IMR-90 (cell line): ENCODE measurements around the gene NPFF. TPM values are rescaled to one million over a fixed set of nuclear protein-coding genes. Genes with fewer than 3 reads are reported as not detected.

Source experiments
- ATAC-seq: fragments of 200-7000 bp; cut with Tn5 transposase; 2 replicates; pipeline ENCODE4 v1.9.1; 2020; ENCODE audit warnings: low read depth, mild to moderate bottlenecking, moderate library complexity
- BruUV-seq: library from RNA; stranded (reverse); fragments of 400-500 nt; replicated peaks from 2 replicates; lab custom pipeline; 2021; lab: Mats Ljungman, UMichigan
- CTCF ChIA-PET: fragments of 300-600 bp; formaldehyde crosslinking; extraction: SDS; loops from one replicate; lab custom pipeline; 2021; ENCODE audit warnings: antibody characterized with exemption; lab: Yijun Ruan, JAX
- POLR2A ChIA-PET: fragments of 300-600 bp; sonication (Branson Sonifier 250); formaldehyde crosslinking; loops from one replicate; lab custom pipeline; 2022; ENCODE audit warnings: antibody characterized with exemption; ENCODE audit not compliant: unreplicated experiment; lab: Charles Lee
- DNase-seq: peaks from one replicate; pipeline ENCODE4 v3.0.0; 2013
- H2AFZ ChIP-seq: replicated peaks from 2 replicates; pipeline ENCODE3; 2013; ENCODE audit warnings: low read length, mild to moderate bottlenecking; ENCODE audit not compliant: poor library complexity
- H2AK5ac ChIP-seq: 2 replicates; pipeline ENCODE4 v1.6.1; 2013; ENCODE audit warnings: low read depth, low read length, inconsistent platforms
- H2AK9ac ChIP-seq: replicated peaks from 2 replicates; pipeline ENCODE3; 2013; ENCODE audit warnings: mild to moderate bottlenecking, low read depth, low read length, moderate library complexity; ENCODE audit not compliant: poor library complexity
- H2BK120ac ChIP-seq: 2 replicates; pipeline ENCODE4 v1.6.1; 2013; ENCODE audit warnings: low read depth, low read length, inconsistent platforms
- H2BK15ac ChIP-seq: 3 replicates; pipeline ENCODE4 v1.6.1; 2013; ENCODE audit warnings: low read depth, low read length, inconsistent platforms
- H2BK20ac ChIP-seq: 2 replicates; pipeline ENCODE4 v1.6.1; 2013; ENCODE audit warnings: low read depth, mild to moderate bottlenecking, inconsistent platforms, low read length, moderate library complexity
- H2BK5ac ChIP-seq: 2 replicates; pipeline ENCODE4 v1.6.1; 2013; ENCODE audit warnings: mild to moderate bottlenecking, low read depth, low read length, inconsistent platforms; ENCODE audit not compliant: poor library complexity, severe bottlenecking
- H3K14ac ChIP-seq: replicated peaks from 2 replicates; pipeline ENCODE4 v1.6.1; 2013; ENCODE audit warnings: low read depth, low read length, inconsistent platforms
- H3K18ac ChIP-seq: 2 replicates; pipeline ENCODE4 v1.6.1; 2013; ENCODE audit warnings: low read depth, low read length, control low read depth
- H3K23ac ChIP-seq: 2 replicates; pipeline ENCODE4 v1.6.1; 2013; ENCODE audit warnings: low read depth, low read length, inconsistent platforms
- H3K27ac ChIP-seq: 2 replicates; pipeline ENCODE4 v1.5.1; 2013; ENCODE audit warnings: mild to moderate bottlenecking, control low read depth, low read length; ENCODE audit not compliant: insufficient read depth
- H3K27me3 ChIP-seq: 2 replicates; pipeline ENCODE4 v1.6.1; 2013; ENCODE audit warnings: low read length; ENCODE audit not compliant: control insufficient read depth, insufficient read depth
- H3K36me3 ChIP-seq: 2 replicates; pipeline ENCODE4 v1.6.1; 2013; ENCODE audit warnings: low read length, mixed read lengths; ENCODE audit not compliant: control insufficient read depth, insufficient read depth
- H3K4ac ChIP-seq: 2 replicates; pipeline ENCODE4 v1.6.1; 2013; ENCODE audit warnings: low read depth, low read length, inconsistent platforms
- H3K4me1 ChIP-seq: 2 replicates; pipeline ENCODE4 v1.6.1; 2013; ENCODE audit warnings: low read length, mixed read lengths; ENCODE audit not compliant: control insufficient read depth, insufficient read depth
- H3K4me2 ChIP-seq: 2 replicates; pipeline ENCODE4 v1.6.1; 2013; ENCODE audit warnings: low read depth, mild to moderate bottlenecking, control low read depth, low read length, moderate library complexity
- H3K4me3 ChIP-seq: 2 replicates; pipeline ENCODE4 v1.5.1; 2013; ENCODE audit warnings: low read depth, mild to moderate bottlenecking, control low read depth, low read length, moderate library complexity; ENCODE audit not compliant: insufficient read depth
- H3K56ac ChIP-seq: 2 replicates; pipeline ENCODE4 v1.6.1; 2013; ENCODE audit warnings: low read length, inconsistent platforms; ENCODE audit not compliant: insufficient read depth; ENCODE audit errors: extremely low read depth
- H3K79me1 ChIP-seq, 2 experiments: 2 replicates each; pipeline ENCODE4 v1.6.1; 2013; ENCODE audit warnings: low read length in 2 of 2, inconsistent platforms in 1 of 2, low read depth in 1 of 2
- H3K9ac ChIP-seq: 2 replicates; pipeline ENCODE4 v1.6.1; 2013; ENCODE audit warnings: low read depth, low read length, control low read depth
- H3K9me1 ChIP-seq: 2 replicates; pipeline ENCODE4 v1.6.1; 2013; ENCODE audit warnings: low read length, inconsistent platforms; ENCODE audit not compliant: insufficient read depth
- H3K9me3 ChIP-seq: 2 replicates; pipeline ENCODE4 v1.6.1; 2013; ENCODE audit warnings: low read length; ENCODE audit not compliant: control insufficient read depth, insufficient read depth
- H4K20me1 ChIP-seq: 2 replicates; pipeline ENCODE4 v1.6.1; 2013; ENCODE audit warnings: low read length, inconsistent platforms; ENCODE audit not compliant: insufficient read depth
- H4K5ac ChIP-seq: 2 replicates; pipeline ENCODE4 v1.6.1; 2013; ENCODE audit warnings: mild to moderate bottlenecking, low read depth, low read length, control low read depth
- H4K8ac ChIP-seq, 2 experiments: 2 replicates each; pipeline ENCODE4 v1.6.1; 2013; ENCODE audit warnings: low read depth in 2 of 2, low read length in 2 of 2, control low read depth in 1 of 2, inconsistent platforms in 1 of 2
- H4K91ac ChIP-seq: 2 replicates; pipeline ENCODE4 v1.6.1; 2013; ENCODE audit warnings: low read depth, low read length, inconsistent platforms; ENCODE audit not compliant: insufficient read depth
- CEBPB ChIP-seq: IDR thresholded peaks from 2 replicates; pipeline ENCODE4 v1.6.1; 2012; ENCODE audit warnings: low read depth, low read length, improper control_type of control experiment
- NFE2L2 ChIP-seq: fragments of 150-350 bp; IDR thresholded peaks from 2 replicates; pipeline ENCODE4 v1.6.1; 2016; ENCODE audit warnings: low read depth, mild to moderate bottlenecking, low read length
- WGBS, 2 experiments: methylation state at CpG; one replicate each; pipeline versions ENCODE4 v1.1.5 to v1.1.7; 2013; ENCODE audit warnings: missing lambda C conversion rate in 2 of 2; ENCODE audit not compliant: insufficient read length in 1 of 2; ENCODE audit errors: extremely low coverage in 2 of 2; 5-methylcytosine and 5-hydroxymethylcytosine counted together
- dilution Hi-C: fragments of 300-500 bp; cut with HindIII; formaldehyde crosslinking; loops from one replicate; pipeline ENCODE4 v1.14.3; 2018; ENCODE audit warnings: low sequenced_read_pairs; ENCODE audit not compliant: unreplicated experiment
- in situ Hi-C: fragments of 300-500 bp; cut with MboI; formaldehyde crosslinking; loops from 3 replicates; pipeline ENCODE4 v1.14.3; 2019; ENCODE audit warnings: low sequenced_read_pairs, inconsistent platforms, mixed read lengths
- intact Hi-C: fragments of 100-400 bp; cut with micrococcal nuclease; formaldehyde crosslinking; loops from 2 replicates; pipeline ENCODE4 v1.10.0; 2022
- polyA plus RNA-seq, 3 experiments: library from polyadenylated mRNA; depleted of rRNA; stranded (reverse); fragments of >200 nt; gene quantifications; 2 replicates each; pipeline ENCODE4 v1.2.3, GENCODE V29; 2012; ENCODE audit warnings: low replicate concordance in 1 of 3
- total RNA-seq: library from RNA; depleted of rRNA; stranded (reverse); fragments of >200 nt; gene quantifications from 2 replicates; pipeline ENCODE4 v1.2.3, GENCODE V29; 2012

The NPFF gene
- total and polyA plus RNA-seq, 2 of the 4 experiments (the other 2 are of a cell fraction), result not detected

DNA sequence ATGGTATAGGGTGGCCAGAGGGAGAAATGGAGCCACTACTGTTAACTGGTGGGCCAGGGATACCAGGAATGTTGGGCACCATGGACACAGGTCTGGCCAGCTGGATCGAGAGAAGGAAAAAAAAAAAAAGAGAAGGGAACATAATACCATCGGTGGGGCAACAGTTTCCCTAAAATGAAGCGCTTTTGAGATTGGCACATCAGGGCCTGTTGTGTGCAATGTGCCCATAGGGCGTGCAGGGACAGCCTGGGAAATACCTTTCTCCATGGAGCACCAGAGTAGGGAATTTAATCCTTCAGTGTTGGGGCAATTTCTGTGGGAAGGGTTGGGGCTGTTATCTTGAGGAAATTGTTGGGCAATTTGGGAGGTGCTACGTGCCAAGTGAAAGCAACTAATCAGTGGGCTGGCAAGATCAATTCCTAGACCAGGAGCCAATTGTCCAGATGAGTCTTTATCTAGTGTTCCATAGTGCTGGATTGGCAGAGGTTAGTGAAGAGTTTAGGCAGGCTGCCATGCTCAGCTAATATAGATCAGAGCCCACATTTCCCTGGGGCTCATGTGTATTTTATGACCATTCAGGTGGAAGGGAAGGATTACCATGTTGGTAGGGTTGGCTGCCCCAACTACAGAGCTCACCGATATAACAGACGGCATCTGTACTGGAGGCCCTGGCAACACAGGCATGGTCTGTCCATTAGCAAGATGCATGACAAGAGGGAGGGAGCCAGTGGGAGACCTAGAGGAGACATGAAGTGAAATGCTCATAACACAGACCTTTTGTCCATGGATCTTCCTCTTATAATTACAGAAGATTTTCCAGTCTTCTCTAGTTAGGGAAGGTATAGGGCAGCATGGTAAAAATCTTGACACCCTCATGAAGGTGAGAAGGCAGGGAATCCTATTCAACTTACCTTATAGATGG, 25.5 kb upstream of the NPFF start:
- Histone ChIP-seq H3K56ac (no peak overlapping the region), H3K4me2 (no peak overlapping the region), H3K9me1 (peaks cover 4% of the 10 kb centered on the region), H2BK5ac (no peak overlapping the region), H2AK9ac (no peak overlapping the region), H4K91ac (no peak overlapping the region), H3K4ac (no peak overlapping the region), H2BK20ac (no peak overlapping the region), H2AFZ (no peak overlapping the region), H3K9me3 (no peaks in the 10 kb centered on the region), H3K14ac (no peak overlapping the region), H3K4me1 (peaks cover 1% of the 10 kb centered on the region; the same call in 1 of the 2 replicates), H3K9ac (no peak overlapping the region), H3K79me1 (peaks cover 0 to 4% of the 10 kb centered on the region in 2 experiments; a peak in 1 of 4 replicates), H3K36me3 (peaks cover 49% of the 10 kb centered on the region), H3K18ac (no peak overlapping the region), H2BK15ac (no peak overlapping the region), H2AK5ac (no peak overlapping the region), H4K20me1 (no peaks in the 10 kb centered on the region), H4K5ac (no peak overlapping the region), H3K23ac (no peak overlapping the region), H3K4me3 (no peak overlapping the region), H2BK120ac (no peak overlapping the region), H4K8ac (no peak overlapping the region), H3K27ac (no peak overlapping the region), H3K27me3 (no peaks in the 10 kb centered on the region)
- in situ Hi-C loops (no loop called here), intact Hi-C loops (no loop called here), dilution Hi-C loops (no loop called here)
- TF ChIP-seq NFE2L2 (no peak), CEBPB (no peak)
- ATAC-seq (no peak), DNase-seq (no peak)
- no TSS peak for BruUV-seq
- WGBS, 2 experiments, result 93% methylated on average over 3 of the region's 7 CpGs; no CpG with 5 or more reads in 1 of the 2 experiments
- POLR2A ChIA-PET, result no interaction called here
- CTCF ChIA-PET, result no interaction called here
